ENCODE data around the gene CST8. TPM values are rescaled to one million over a fixed set of nuclear protein-coding genes. Genes with fewer than 3 reads are reported as not detected.

Gene CST8
- total RNA-seq, 1 experiment from 2014 or later: not detected

DNA sequence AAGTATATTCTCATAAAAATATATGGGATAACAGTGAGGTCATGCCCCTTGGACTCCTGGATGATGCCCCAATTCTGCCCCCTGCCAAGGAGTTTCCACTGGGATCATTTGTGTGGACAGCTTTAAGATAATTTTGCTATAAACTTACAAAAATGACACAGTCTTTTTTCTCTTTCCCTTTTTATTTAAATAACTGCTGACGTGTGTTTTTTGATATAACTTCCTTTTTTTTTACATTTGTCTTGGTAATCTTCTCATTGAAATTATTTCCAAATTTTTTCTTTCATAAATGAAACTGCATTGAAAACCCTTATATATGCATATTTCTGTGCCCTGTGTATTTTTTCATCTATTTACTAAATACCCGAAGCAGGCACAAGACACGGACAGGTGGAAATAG is 46.1 kb downstream of the CST8 start:
- Histone ChIP-seq H3K9me3 (ENCODE audit: control insufficient read depth, low read depth, low read length) (no peaks in the 10 kb centered on the region), H3K23ac (ENCODE audit: insufficient read length, low read depth, low read length) (no peak overlapping the region), H3T11ph (ENCODE audit: low read length) (no peak overlapping the region), H3K14ac (ENCODE audit: insufficient read depth, low read length) (no peak overlapping the region), H4K91ac (ENCODE audit: insufficient read length, low read depth, low read length) (no peak overlapping the region), H2BK20ac (ENCODE audit: low read depth, low read length, poor library complexity, severe bottlenecking) (no peak overlapping the region), H3K4ac (ENCODE audit: low read depth, low read length) (no peak overlapping the region), H3K27ac (ENCODE audit: insufficient read length, low read depth, low read length) (no peak overlapping the region), H2BK12ac (ENCODE audit: insufficient read length, low read depth, low read length) (no peak overlapping the region), H3K4me2 (ENCODE audit: insufficient read depth, insufficient read length, low read length) (no peak overlapping the region), H4K20me1 (ENCODE audit: control insufficient read depth, insufficient read depth, insufficient read length) (no peaks in the 10 kb centered on the region), H2BK5ac (ENCODE audit: insufficient read length, low read length) (no peak overlapping the region), H3K79me1 (ENCODE audit: insufficient read depth, low read depth, low read length, poor library complexity, severe bottlenecking) (no peaks in the 10 kb centered on the region), H2BK15ac (ENCODE audit: low read depth, low read length) (no peak overlapping the region), H2BK120ac (ENCODE audit: low read depth, low read length, poor library complexity, severe bottlenecking) (no peak overlapping the region), H3K79me2 (ENCODE audit: insufficient read depth, low read length) (no peaks in the 10 kb centered on the region), H2AFZ (ENCODE audit: low read length) (no peak overlapping the region), H3K56ac (ENCODE audit: insufficient read length, low read depth, low read length) (no peak overlapping the region), H3K27me3 (ENCODE audit: insufficient read depth, low read length) (no peaks in the 10 kb centered on the region), H3K23me2 (ENCODE audit: insufficient read length, low read depth, low read length, poor library complexity, severe bottlenecking) (no peaks in the 10 kb centered on the region), H4K8ac (replicated peaks; ENCODE audit: insufficient read length, low read depth, low read length) (no peak overlapping the region), H3K9ac (ENCODE audit: extremely low read depth, insufficient read length, low read length) (no peak overlapping the region), H2AK5ac (ENCODE audit: insufficient read length, low read length) (no peak overlapping the region), H4K5ac (ENCODE audit: insufficient read length, low read depth, low read length) (no peak overlapping the region), H3K18ac (ENCODE audit: insufficient read length, low read depth, low read length) (no peak overlapping the region), H3K4me1 (ENCODE audit: insufficient read depth, low read length) (peaks cover 4% of the 10 kb centered on the region; the same call in 1 of the 2 replicates)
- peaks cover 0 to 2% of the 10 kb centered on the region in 2 experiments; a peak in 1 of 5 replicates for H3K9me3 Mint-ChIP-seq
- H3K36me3 Mint-ChIP-seq (ENCODE audit: insufficient read depth in 1 of 3, low read depth in 3 of 3): peaks cover 0 to 8% (median 4%) of the 10 kb centered on the region in 3 experiments; a peak in 4 of 7 replicates
- no peak overlapping the region for H3K27ac Mint-ChIP-seq
- DNase-seq: no peak
- H3K4me1 Mint-ChIP-seq: peaks cover 40% of the 10 kb centered on the region in 2 experiments
- H3K4me3 Mint-ChIP-seq: no peak overlapping the region
- peaks cover 19% of the 10 kb centered on the region for H3K27me3 Mint-ChIP-seq (ENCODE audit: low read depth)
- TF ChIP-seq, protein P1, sequence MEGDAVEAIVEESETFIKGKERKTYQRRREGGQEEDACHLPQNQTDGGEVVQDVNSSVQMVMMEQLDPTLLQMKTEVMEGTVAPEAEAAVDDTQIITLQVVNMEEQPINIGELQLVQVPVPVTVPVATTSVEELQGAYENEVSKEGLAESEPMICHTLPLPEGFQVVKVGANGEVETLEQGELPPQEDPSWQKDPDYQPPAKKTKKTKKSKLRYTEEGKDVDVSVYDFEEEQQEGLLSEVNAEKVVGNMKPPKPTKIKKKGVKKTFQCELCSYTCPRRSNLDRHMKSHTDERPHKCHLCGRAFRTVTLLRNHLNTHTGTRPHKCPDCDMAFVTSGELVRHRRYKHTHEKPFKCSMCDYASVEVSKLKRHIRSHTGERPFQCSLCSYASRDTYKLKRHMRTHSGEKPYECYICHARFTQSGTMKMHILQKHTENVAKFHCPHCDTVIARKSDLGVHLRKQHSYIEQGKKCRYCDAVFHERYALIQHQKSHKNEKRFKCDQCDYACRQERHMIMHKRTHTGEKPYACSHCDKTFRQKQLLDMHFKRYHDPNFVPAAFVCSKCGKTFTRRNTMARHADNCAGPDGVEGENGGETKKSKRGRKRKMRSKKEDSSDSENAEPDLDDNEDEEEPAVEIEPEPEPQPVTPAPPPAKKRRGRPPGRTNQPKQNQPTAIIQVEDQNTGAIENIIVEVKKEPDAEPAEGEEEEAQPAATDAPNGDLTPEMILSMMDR (conservative IDR thresholded peaks at IDR 0.05): no peak
- WGBS (ENCODE audit: extremely low coverage, insufficient read length, low lambda C conversion rate): no CpG with 5 or more reads among the region's 3 CpGs
